BE2C (cell line): Measurements from ENCODE around the gene FRY.

Source experiments
- DNase-seq: peaks from one replicate; pipeline ENCODE4 v3.0.0-alpha.2; 2020
- H3K27me3 ChIP-seq: fragments of 250-450 bp; sonication (Bioruptor Pico); 2 replicates; pipeline ENCODE4 v1.5.1; 2020; ENCODE audit warnings: mild to moderate bottlenecking
- H3K36me3 ChIP-seq: fragments of 250-450 bp; sonication (Bioruptor Pico); 2 replicates; pipeline ENCODE4 v1.5.1; 2020; ENCODE audit warnings: mild to moderate bottlenecking
- H3K4me1 ChIP-seq: fragments of 250-450 bp; sonication (Bioruptor Pico); 2 replicates; pipeline ENCODE4 v1.5.1; 2020
- H3K4me3 ChIP-seq: 2 replicates; pipeline ENCODE4 v1.5.1; 2011; ENCODE audit warnings: low read depth, low read length
- H3K9me3 ChIP-seq: fragments of 250-450 bp; sonication (Bioruptor Pico); 2 replicates; pipeline ENCODE4 v1.5.1; 2020
- TF ChIP-seq, protein P1 (sequence below): IDR thresholded peaks from 2 replicates; pipeline ENCODE4 v1.5.1; 2012; ENCODE audit warnings: mild to moderate bottlenecking, low read depth, low read length

The FRY gene

DNA sequence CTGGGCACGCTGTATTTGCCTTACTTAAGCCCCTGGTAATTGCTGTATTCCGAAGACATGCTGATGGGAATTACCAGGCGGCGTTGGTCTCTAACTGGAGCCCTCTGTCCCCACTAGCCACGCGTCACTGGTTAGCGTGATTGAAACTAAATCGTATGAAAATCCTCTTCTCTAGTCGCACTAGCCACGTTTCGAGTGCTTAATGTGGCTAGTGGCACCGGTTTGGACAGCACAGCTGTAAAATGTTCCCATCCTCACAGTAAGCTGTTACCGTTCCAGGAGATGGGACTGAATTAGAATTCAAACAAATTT, 284.4 kb downstream of the FRY start:
- TF ChIP-seq, protein P1, sequence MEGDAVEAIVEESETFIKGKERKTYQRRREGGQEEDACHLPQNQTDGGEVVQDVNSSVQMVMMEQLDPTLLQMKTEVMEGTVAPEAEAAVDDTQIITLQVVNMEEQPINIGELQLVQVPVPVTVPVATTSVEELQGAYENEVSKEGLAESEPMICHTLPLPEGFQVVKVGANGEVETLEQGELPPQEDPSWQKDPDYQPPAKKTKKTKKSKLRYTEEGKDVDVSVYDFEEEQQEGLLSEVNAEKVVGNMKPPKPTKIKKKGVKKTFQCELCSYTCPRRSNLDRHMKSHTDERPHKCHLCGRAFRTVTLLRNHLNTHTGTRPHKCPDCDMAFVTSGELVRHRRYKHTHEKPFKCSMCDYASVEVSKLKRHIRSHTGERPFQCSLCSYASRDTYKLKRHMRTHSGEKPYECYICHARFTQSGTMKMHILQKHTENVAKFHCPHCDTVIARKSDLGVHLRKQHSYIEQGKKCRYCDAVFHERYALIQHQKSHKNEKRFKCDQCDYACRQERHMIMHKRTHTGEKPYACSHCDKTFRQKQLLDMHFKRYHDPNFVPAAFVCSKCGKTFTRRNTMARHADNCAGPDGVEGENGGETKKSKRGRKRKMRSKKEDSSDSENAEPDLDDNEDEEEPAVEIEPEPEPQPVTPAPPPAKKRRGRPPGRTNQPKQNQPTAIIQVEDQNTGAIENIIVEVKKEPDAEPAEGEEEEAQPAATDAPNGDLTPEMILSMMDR = no peak
- H3K9me3 ChIP-seq = no peaks in the 10 kb centered on the region
- no peak for DNase-seq
- H3K4me1 ChIP-seq = peaks cover 3% of the 10 kb centered on the region; the same call in 1 of the 2 replicates
- H3K36me3 ChIP-seq = peaks cover 8% of the 10 kb centered on the region
- H3K4me3 ChIP-seq = peak overlapping the region; percentile 95
- no peaks in the 10 kb centered on the region for H3K27me3 ChIP-seq

DNA sequence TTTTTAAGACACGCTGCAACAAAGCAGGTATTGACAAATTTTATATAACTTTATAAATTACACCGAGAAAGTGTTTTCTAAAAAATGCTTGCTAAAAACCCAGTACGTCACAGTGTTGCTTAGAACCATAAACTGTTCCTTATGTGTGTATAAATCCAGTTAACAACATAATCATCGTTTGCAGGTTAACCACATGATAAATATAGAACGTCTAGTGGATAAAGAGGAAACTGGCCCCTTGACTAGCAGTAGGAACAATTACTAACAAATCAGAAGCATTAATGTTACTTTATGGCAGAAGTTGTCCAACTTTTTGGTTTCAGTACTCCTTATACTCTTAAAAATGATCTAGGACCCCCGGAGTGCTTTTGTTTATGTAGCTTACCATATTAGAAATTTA, 284.9 kb downstream of the FRY start:
- peaks cover 3% of the 10 kb centered on the region; the same call in 1 of the 2 replicates for H3K4me1 ChIP-seq
- no peak for DNase-seq
- H3K4me3 ChIP-seq = peak overlapping the region; percentile 95
- H3K27me3 ChIP-seq = no peaks in the 10 kb centered on the region
- TF ChIP-seq, protein P1 = no peak
- H3K36me3 ChIP-seq = peaks cover 8% of the 10 kb centered on the region
- no peaks in the 10 kb centered on the region for H3K9me3 ChIP-seq

DNA sequence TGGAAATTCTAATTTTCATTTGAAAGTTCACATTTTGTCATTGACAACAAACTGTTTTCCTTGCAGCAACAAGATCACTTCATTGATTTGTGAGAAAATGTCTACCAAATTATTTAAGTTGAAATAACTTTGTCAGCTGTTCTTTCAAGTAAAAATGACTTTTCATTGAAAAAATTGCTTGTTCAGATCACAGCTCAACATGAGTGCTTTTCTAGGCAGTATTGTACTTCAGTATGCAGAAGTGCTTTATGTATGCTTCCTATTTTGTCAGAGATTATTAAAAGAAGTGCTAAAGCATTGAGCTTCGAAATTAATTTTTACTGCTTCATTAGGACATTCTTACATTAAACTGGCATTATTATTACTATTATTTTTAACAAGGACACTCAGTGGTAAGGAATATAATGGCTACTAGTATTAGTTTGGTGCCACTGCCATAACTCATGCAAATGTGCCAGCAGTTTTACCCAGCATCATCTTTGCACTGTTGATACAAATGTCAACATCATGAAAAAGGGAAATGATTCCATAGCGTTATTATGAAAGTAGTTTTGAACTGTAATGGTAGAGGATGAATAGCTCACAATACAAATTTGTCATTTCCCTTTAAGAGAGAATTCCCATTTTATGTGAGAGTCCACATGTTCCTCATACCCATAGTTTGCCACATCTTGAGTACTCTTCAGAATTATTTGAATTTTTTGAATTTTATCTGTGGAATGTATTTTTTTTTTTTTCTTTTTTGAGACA, 286.3 kb downstream of the FRY start:
- peaks cover 16% of the 10 kb centered on the region for H3K36me3 ChIP-seq
- H3K27me3 ChIP-seq = no peaks in the 10 kb centered on the region
- H3K4me1 ChIP-seq = peaks cover 3% of the 10 kb centered on the region; the same call in 1 of the 2 replicates
- H3K4me3 ChIP-seq = no peak overlapping the region
- H3K9me3 ChIP-seq = no peaks in the 10 kb centered on the region
- no peak for DNase-seq
- TF ChIP-seq, protein P1 = no peak

DNA sequence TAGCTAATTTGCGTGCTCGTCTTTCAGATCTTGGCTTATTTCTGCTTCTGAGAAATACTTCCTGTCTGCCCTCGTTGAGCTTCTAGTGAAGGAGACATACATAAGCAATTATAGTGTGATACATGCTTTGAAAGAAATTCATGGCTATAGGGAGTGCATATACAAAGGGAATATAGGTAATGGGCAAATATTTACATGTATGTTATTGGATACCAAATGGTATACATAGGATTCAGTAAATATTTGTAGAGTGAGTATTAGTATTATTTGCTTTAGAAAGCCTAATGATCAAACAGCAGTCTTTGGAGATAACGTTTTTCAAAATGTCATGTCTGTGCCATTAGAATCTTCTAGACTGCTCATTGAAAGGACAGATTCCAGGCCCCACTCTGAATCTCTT, 289.0 kb downstream of the FRY start:
- H3K4me1 ChIP-seq = no peaks in the 10 kb centered on the region
- H3K36me3 ChIP-seq = peaks cover 30% of the 10 kb centered on the region
- no peak for DNase-seq
- TF ChIP-seq, protein P1 = no peak
- no peaks in the 10 kb centered on the region for H3K9me3 ChIP-seq
- no peaks in the 10 kb centered on the region for H3K27me3 ChIP-seq
- H3K4me3 ChIP-seq = no peak overlapping the region

DNA sequence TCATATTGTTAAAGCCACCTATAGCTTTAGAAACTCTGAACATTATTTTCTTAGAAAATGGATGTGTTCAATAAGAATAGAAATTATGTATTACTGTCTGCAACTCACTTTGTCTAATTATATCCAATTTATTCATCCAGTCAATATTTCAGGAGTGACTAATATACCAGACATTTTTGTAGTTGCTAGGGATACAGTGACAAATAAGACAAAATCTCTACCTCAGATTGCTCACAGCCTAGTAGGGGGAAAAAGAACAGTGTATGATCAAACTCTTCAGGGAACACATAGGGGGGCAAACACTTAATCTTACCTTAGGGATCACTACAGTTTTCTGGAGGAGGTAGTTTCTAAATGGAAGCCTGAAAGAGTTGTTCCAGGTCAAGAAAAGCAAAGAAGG, 292.3 kb downstream of the FRY start:
- TF ChIP-seq, protein P1 = no peak
- no peak for DNase-seq
- Histone ChIP-seq H3K9me3 (no peaks in the 10 kb centered on the region), H3K4me1 (no peaks in the 10 kb centered on the region), H3K36me3 (peaks cover 40% of the 10 kb centered on the region), H3K27me3 (no peaks in the 10 kb centered on the region), H3K4me3 (no peak overlapping the region)

DNA sequence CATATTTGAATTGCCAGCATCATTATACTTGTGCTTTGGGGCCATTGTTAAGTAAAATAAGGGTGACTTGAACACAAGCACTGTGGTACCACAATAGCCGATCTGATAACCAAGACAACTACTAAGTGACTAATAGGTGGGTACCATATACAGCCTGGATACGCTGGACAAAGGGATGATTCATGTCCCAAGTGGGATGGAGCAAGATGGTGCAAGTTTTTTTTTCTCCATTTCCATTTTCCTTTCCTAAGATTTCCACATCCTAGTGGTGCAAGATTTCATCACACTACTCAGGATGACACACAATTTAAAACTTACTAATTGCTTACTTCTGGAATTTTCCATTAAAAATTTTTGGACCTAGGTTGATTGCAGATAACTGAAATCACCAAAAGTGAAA, 298.9 kb downstream of the FRY start:
- peaks cover 26% of the 10 kb centered on the region for H3K36me3 ChIP-seq
- no peaks in the 10 kb centered on the region for H3K9me3 ChIP-seq
- no peak for DNase-seq
- H3K4me1 ChIP-seq = no peaks in the 10 kb centered on the region
- TF ChIP-seq, protein P1 = no peak
- H3K4me3 ChIP-seq = no peak overlapping the region
- no peaks in the 10 kb centered on the region for H3K27me3 ChIP-seq
